NCI-H1092 (cell line): ENCODE results near the gene PLB1.

ENCODE experiments used
- DNase-seq: peaks from one replicate; lab custom pipeline; 2025; lab: John Stamatoyannopoulos, UW

Gene PLB1

DNA sequence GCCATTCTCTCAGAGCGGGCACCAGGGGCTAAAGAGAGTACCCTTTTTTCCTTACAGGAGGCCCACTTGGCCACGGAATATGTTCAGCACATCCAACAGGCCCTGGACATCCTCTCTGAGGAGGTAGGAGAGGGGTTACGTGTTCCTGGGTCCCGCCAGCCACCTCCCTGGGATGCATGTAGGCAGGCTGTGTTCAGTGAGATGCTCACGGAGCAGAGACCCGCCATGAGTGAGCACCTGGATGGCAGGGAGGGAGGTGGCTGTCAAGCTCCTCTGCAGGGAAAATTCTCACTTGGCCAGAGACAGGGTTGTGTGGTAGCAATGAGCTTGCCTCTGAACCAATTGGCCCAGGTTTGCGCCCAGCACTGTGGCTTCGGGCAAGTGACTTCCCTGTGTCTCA lies 132.6 kb downstream of the PLB1 start:
- no peak for DNase-seq

DNA sequence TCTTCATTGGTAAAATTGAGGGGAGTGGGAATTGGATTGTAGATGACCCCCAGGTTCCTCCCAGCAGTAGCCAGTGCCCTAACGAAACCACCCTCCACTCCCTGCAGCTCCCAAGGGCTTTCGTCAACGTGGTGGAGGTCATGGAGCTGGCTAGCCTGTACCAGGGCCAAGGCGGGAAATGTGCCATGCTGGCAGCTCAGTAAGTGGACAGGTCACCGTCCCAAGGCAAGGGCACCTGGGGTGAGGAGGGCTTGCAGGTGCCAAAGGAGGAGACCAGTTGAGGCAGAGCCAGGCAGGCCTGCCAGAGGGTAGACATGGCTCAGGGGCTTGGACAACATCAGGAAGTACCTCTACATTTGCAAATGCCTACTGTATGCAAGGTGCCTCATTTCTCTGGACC lies 133.1 kb downstream of the PLB1 start:
- no peak for DNase-seq

DNA sequence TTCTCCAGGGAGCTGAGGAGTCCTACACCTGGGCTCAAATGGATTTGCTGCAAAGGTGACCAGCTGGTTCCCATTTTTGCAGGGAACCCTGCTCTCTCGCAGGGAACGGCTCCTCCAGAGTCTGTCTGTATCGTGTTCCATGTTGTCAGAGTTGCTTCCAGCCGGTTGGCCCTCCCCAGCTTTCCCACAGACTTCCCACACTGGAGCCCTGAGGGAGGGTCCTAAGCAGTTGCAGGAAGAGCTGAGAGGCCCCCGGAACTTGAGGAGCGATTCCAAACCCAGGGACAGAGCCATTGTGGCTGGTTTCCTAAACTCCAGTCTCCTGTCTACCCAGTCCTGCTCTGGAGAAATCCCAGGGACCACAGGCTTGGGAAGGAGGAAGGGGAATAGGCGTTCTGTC lies 134.1 kb downstream of the PLB1 start:
- no peak for DNase-seq

DNA sequence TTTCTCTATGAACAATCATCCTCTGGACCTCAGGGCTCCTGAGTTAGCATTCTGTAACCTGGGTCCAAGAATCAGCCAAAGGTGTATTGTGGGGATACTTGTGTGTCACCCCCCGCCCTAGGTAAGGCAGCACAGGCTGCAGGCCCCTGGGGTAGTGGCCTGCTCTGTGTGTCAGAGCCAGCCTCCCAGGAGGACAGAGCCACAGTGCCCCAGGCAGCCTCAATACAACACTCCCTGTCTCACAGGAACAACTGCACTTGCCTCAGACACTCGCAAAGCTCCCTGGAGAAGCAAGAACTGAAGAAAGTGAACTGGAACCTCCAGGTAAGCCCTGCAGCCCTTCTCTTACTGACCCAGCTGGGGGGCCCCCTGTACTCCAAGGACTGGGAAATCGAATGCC lies 134.5 kb downstream of the PLB1 start:
- no peak for DNase-seq

DNA sequence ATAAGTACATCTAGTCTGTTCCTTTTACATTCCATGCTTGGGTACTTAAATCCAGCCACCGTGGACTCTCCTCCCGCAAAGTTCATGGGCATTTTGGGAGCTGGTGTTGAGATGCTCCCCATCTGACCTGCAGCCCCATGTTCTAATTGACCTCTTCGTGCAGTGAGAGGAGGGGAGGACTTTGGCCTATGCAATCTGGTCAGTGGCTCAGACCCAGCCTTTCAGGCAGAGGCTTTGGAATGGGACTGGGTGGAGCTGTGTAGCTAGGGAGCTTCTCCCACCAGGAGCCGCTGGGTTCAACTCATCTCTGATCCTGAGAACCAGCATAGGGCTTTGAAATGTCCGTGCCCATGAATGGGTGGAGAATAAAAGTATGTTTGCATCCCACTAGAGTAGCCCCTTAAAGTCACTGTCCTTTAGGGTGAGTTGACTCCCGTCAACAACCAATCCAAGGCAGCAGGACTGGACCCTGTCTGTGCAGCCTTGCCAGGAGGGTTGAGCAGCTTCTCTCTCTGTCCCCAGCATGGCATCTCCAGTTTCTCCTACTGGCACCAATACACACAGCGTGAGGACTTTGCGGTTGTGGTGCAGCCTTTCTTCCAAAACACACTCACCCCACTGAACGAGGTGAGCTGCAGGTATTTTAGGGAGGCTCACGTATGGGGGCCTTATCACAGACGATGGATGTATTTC lies 135.8 kb downstream of the PLB1 start:
- no peak for DNase-seq

DNA sequence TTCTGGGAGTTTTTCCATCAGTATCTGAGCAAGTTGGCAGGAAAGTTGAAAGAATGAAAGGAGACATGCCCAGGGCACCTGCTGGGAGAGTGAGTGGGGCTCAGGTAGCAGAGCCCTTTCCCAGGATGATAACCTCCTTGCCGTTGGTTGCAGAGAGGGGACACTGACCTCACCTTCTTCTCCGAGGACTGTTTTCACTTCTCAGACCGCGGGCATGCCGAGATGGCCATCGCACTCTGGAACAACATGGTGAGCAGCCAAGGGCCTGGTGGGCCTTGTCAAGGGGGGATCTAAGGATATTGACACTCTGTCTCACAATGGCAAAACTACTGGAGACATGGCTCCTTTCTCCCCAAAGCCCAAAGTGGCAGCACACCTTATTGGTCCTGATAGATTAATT lies 136.9 kb downstream of the PLB1 start:
- no peak for DNase-seq

DNA sequence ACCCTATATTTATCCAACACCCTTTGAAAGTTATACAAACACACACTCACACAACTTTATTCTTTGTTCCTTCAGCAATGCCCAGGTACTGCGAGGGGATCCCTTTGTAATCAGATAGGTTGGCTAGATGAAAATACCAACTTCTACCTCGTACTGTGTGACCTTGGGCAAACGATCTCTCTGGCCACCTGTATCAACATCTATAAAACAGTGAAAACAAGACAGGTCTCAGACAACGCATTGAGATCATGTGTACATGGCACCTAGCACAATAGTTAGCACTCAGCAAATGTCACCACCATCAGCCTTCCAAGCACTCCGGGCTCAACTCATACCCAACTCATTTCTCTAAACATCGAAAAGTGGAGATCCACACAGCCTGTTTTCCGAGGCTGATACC lies 137.3 kb downstream of the PLB1 start:
- no peak for DNase-seq

DNA sequence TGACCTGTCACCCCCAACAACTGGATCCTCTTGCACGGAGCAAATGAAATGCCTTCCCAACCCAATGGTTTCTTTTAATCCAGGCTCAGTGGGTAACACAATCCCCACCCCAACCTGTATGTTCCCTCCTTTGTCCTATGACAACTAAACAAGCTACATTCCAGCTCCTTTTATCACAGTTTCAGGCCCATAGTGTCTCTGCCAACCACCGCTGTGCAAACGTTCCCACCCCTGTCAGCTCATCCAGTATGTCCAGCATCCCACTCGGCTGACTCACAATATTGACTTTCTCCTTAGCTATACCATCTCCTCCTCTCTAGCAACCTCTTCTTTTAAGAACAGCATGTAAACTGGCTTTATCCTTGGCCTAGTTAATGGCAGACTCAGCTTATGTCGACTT lies 137.9 kb downstream of the PLB1 start:
- DNase-seq = no peak

DNA sequence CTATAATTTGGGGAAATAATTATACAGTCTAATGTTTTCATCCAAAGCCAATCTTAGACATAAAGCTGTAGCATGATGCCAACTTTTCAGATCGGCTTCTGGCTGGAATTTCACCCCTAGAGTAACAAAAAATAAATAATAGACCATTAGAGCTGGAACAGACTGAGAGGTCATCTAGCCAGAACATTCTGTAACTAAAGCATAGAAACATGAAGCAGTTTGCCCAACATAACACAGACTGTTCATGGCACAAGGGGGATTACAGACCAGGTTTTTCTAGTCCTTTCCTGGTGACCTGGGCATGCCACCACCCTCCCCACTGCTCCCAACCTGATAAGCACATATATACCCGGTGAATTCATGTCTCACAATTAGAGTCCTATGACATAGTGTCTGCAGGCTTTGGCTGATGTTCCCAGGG lies 139.3 kb downstream of the PLB1 start:
- DNase-seq = no peak

DNA sequence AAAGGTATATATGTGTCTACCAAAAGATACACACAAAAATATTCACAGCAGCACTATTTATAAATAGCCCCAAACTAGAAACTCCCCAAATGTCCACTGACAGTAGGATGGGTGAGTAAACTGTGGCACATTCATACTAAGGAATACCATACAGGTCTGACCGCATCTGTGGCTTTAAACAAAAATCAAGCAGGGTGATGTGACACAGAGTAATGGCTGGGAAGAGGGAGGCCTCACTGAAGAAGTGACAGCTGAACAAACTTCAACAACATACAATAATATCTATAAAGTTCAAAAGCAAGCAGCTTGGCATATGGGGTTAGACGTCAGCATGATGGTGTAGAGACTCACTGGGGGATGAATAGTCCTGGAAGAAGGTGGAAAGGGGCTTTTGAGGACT lies 140.6 kb downstream of the PLB1 start:
- DNase-seq = no peak

DNA sequence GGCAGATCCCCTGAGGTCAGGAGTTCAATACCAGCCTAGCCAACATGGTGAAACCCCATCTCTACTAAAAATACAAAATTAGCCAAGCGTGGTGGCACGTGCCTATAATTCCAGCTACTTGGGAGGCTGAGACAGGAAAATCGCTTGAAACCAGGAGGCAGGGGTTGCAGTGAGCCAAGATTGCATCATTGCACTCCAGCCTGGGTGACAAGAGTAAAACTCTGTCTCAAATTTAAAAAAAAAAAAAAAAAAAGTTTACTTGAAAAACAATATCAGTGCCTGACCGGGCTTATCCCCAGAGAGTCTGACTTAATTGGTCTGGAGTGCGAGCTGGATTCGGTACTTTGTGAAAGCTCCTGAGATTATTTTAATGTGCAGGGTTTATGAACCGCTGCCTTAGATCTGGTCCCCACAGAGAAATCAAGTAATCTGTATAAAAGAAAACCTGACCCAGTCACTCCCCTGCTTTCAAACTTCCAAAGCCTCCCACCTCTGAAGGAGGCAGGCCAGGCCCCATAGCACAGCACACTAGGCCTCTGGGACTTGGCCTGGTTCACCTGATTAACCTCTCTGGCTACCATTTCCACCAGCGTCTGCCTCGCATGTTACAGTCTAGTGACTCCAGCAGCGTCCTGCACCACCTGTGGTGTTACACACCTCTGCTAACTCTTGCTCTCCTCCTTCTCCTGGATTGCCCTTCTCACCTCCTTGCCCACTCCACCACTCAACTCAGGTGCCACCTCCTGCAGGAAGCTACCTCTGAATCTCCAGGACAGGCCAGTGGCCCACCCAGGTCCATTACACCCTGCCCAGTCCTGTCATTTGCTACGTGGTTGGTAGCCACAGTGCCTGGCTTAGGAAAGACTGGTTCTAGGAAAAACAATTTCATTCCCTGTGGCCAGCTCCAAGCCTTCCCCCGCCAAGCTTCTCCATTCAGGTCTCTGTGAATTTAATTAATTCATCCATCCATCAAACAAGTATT lies 141.5 kb downstream of the PLB1 start:
- DNase-seq = no peak

DNA sequence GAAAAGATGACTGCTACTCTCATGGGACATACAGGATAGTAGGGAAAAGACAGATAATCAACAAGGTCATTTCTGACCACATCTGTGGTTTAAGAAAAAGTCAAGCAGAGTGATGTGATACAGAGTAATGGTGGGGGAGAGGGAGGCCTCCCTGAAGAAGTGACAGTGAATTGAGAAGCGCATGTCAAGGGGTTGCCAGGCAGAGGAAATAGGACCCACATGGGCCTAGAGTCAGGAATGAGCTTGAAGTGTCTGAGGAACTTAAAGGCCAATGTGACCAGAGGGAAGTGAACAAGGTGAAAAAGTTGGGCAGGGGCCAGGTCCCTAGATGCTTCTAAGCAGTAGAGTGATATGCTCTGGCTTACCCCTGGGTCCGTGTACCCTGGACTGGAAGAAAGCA lies 142.2 kb downstream of the PLB1 start:
- DNase-seq = no peak

DNA sequence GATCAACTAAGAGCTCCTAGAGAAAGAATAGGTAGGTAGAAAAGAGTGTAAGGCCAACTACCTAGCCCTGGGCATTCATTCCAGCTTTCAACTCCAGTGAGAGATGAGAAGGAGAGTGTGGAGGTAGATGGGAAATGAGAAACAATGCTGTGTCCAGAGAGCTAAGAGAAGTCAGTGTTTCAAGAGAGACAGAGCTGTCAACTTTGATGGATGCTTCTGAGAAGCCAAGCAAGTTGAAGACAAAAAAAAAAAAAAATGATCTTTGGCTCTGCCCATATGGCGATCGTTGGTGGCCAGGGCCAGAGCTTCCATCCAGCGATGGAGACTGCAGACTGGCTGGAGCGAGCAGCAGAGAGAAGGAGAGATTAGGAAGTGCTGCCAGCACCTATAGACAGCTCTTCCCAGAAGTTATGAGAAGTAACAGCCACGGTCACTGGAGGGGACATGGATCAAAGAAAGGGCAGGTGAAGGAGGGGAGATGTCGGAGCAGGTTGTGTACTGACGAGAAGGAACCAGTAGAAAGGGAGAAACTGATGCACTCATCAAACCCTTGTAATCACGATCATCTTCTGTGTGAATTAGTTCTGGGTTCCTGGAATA lies 143.3 kb downstream of the PLB1 start:
- no peak for DNase-seq

DNA sequence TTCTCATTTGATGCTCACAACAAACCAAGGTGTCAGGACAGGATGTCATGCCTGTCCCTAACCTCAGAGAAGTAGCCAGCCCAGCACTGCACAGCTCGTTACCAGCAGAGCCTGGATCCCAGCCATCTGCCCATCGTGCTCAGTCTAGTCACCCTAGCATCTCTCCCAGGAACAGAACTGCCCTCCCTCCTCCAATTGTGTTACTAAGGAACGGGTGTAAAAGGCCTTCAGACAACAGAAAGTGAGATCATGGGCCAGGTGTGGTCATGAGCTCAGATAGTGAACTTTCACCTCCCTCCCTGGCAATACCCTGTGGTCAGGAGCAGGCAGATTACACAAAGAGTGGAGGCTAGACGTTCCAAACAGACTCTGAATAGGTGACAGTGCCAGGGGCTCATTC lies 144.0 kb downstream of the PLB1 start:
- no peak for DNase-seq

DNA sequence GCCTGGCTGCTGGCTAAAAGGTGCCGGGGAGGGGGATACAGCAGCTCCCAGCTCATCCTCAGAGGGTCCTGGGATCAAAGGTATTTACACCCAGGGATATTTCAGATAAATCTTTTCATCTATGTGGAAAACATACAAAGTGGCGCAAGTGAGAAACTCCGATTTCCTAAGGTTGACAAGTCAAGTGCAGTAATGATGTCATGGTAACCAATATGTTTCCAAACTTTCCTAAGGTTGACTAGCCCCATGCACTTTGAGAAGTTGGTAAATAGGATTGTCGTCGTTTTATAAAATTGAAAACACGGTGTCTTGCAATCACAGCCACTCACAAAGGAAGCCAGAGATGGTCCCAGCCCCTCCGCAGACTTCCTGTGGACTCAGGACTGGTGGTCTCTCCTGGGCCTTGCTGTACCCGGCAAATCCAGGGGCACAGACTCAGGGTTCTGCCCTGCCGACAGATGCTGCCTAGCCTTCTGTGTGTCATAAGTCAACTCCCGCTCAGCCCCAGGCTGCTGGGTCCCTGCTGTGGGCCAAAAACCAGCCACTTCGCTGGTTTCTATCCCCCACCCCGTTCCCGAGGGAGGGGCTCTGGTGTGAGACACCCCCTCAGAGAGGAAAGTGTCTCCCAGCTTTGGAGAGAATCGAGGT lies 144.5 kb downstream of the PLB1 start:
- no peak for DNase-seq

DNA sequence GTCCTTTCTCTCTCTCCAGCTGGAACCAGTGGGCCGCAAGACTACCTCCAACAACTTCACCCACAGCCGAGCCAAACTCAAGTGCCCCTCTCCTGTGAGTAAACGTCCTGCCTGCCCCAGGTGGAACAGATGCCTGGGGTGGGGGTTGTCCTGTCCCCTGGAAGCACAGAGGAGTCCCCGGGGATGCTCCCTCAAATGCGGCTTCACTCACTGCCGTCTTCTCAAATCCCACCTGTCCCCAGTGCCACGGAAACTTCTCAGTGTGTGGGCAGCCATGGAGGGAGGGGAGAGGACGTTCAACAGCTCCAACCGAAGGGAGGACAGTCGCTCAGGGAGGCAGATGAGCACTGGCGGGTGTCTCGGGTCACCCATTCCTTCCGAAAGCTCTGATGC lies 145.0 kb downstream of the PLB1 start:
- DNase-seq = no peak

DNA sequence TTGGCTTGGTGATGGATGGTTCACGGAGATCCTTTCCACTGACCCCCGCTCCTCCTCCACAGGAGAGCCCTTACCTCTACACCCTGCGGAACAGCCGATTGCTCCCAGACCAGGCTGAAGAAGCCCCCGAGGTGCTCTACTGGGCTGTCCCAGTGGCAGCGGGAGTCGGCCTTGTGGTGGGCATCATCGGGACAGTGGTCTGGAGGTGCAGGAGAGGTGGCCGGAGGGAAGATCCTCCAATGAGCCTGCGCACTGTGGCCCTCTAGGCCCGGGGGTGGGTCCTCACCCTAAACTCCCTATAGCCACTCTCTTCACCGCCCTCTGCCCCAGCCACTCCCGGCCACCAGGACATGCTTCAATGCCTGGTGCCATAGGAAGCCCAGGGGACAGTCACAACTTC lies 146.9 kb downstream of the PLB1 start:
- no peak for DNase-seq

DNA sequence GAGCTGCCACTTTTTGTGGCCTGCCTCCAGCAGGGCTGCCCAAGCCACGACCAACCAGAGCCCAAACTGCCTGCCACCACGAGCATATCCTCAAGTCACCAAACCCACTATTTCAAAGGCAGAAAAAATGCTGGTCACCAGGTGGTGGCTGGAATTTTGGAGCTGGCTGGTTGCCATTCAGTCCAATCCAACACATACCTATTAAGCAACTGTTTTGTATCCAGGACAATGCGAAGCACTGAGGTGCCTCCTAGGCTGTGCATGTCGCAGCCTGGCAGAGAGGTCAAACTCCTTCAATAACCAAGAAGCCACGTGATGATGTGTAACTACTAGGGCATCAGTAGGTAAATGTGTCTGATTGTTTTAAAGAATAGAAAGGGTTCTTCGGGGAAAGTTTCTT lies 147.5 kb downstream of the PLB1 start:
- no peak for DNase-seq

DNA sequence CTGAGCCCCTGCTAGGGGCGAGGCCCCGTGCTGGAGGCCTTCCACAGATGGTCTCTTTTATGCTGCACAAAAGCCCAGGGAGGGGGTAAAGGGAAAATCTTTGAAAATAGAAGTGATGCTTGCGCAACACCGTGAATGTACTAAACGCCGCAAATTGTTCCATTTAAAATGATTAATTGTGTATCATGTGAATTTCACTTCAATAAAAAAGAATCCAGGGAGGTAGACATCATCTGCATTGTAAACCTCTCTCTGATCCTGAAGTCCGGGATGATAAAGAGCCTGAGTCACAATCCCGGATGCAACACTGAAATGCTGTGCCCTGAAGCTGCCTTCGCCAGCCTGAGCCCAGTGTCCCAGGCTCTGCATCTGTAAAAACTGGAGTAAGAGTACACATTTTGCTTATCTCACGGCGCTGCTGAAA lies 148.1 kb downstream of the PLB1 start:
- no peak for DNase-seq

DNA sequence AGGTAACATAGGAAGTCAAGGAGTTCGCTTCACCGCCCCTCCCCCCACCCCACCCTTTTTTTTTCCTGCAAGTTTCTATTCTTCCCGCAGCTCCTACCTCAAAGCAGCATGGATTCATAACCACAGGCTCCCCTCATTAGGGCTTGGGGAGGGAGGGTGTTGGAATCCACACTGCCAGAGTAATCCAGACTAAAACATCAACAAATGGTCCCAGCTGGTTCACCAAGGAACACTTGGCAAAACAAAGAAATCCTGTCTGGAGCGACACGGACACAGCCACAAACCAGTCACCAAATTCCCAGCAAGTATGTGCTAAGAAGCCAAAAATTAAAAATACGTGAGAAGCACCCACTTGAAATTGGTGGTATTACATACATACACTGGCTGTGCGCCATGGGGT lies 148.9 kb downstream of the PLB1 start:
- no peak for DNase-seq

DNA sequence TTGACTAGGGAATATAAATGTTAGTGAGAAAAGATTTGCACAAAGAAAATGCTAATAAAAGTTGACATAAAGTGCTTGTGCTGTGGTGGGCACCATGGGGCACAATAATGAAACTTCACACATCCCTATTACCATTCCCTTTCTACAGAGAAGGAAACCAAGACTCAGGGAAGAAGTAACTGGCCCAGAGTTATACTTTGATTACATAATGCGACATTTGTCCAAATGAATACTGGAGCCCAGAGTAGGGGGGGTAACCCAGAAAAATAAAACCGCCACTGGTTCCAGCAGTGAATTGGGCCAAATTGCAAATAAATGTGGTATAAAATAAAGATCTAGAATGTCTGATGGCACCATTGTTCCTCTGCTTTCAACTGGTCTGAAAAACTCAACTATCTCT lies 149.7 kb downstream of the PLB1 start:
- DNase-seq = no peak

DNA sequence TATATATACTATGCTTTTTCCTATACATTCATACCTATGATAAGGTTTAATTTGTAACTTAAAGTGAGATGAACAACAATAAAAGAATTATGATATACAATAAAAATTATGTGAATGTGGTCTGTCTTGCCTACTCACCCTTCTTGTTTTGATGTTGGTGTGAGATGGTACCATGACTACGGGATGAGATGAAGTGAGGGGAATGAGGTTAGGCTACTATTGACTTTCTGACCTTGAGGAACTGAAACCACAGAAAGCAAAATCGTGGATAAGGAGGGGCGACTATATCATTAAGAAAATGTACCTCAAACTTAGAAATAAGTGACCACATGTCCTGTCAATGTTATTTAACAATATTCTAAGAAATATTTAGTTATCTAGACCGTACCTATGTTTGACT lies 151.8 kb downstream of the PLB1 start:
- DNase-seq = no peak

DNA sequence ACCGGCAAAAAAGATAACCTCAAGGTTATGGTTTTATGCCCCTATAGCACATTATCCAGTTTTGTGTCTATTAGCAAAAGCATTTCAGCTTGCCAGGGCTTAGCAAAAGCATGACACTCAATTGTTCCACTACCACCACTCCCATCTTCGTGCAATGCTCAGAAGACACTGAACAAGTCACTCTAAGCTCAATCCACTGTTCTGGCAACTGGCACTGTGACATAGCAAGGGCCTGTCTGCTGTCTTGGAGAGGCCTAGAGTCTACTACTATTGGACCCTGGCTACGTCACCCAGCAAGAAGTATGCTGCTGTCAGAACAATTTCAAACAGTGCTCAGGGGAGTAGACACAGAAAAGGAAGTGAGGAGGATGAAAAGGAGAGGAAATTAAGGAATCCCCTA lies 152.3 kb downstream of the PLB1 start:
- no peak for DNase-seq
